ENCODE measurements around the gene CPSF4.

DNA sequence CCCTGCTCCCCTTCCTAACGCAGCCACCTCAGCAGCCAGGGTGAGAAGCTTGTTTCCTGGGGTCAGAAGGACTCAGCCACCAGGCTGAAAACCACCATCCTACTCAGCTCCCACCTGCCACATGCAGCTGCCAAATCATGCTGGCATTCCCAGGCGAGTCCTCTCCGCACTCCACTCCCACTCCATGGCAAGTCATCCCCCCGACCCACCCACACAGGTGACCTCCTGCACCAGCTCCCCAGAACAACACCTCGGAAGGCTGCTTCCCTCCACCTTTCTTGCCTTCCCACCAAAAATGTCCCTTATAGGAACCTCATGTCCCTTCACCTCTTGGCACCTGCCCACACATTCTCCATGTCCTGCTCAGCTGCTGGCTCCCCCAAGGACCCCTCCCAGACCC lies 35.0 kb upstream of the CPSF4 start:
- TF ChIP-seq CTCF (IDR thresholded peaks at IDR 0.05), result no peak
- no peak for TF ChIP-seq POLR2A (IDR thresholded peaks at IDR 0.05)

Data from gastroesophageal sphincter (tissue), 3 donors.